Lower leg skin (tissue), 4 donors: ENCODE data around the gene F10. TPM values are rescaled to one million over a fixed set of nuclear protein-coding genes. Genes with fewer than 3 reads are reported as not detected.

Source experiments
- DNase-seq, 2 donors: peaks; one replicate each; pipeline ENCODE4 v3.0.0-alpha.2; 2019; ENCODE audit warnings: low spot score in 2 of 2
- H3K4me3 ChIP-seq: fragments of 200-600 bp; sonication (generic); 2 replicates; pipeline ENCODE4 v1.5.1; 2017; ENCODE audit warnings: mild to moderate bottlenecking, low read depth; ENCODE audit not compliant: poor library complexity, severe bottlenecking
- POLR2A ChIP-seq, 2 donors: fragments of 450-650 bp; IDR thresholded peaks; one replicate each; pipeline ENCODE4 v1.6.1; 2016 to 2017; ENCODE audit warnings: antibody characterized with exemption in 2 of 2, mild to moderate bottlenecking in 1 of 2, moderate library complexity in 1 of 2
- WGBS, 2 donors: methylation state at CpG; one replicate each; pipeline ENCODE4 v1.1.5; 2018; 5-methylcytosine and 5-hydroxymethylcytosine counted together
- intact Hi-C: fragments of 100-400 bp; cut with DNase I; formaldehyde crosslinking; loops from one replicate; pipeline ENCODE4 v1.15.0; 2023; ENCODE audit warnings: low total_unique reads
- total RNA-seq, 4 donors: library from RNA; depleted of rRNA; stranded (reverse); fragments of >200 nt; gene quantifications; one replicate each; pipeline ENCODE4 v1.1.0, GENCODE V29; 2016
- TF ChIP-seq, protein P1 (sequence below), 3 donors: fragments of 450-650 bp; IDR thresholded peaks; one replicate each; pipeline ENCODE4 v1.5.1; 2016; ENCODE audit warnings: antibody characterized with exemption in 3 of 3, mild to moderate bottlenecking in 3 of 3, moderate library complexity in 2 of 3

Gene F10
- total RNA-seq, 4 donors from 2014 or later, result 6.5 to 31.0 (median 9.3) TPM

DNA sequence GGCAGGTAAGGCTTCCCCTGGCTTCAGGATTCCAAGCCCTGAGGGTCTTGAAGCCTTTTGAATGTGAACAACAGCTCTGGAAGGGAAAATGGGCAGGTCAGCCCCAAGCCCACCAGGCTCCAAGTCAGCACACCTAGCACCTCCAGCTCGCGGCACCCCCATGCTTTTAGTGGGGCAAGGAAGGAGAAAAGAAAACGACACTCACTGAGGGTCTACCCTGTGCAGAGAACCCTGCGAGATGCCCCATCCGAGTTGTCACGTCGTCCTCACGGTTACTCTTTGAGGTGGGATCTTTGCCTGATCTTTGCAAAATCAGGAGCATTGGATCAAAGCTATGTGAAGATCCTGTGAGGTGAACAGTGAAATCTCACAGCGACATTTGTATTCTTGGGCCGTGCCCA lies 5.7 kb upstream of the F10 start:
- DNase-seq, result peak in 1 of 2 donors; percentile 57
- intact Hi-C loops, result no loop called here
- H3K4me3 ChIP-seq, result no peak overlapping the region
- 82 to 87% methylated on average over 10 of the region's 10 CpGs for WGBS, 2 donors
- TF ChIP-seq, protein P1, sequence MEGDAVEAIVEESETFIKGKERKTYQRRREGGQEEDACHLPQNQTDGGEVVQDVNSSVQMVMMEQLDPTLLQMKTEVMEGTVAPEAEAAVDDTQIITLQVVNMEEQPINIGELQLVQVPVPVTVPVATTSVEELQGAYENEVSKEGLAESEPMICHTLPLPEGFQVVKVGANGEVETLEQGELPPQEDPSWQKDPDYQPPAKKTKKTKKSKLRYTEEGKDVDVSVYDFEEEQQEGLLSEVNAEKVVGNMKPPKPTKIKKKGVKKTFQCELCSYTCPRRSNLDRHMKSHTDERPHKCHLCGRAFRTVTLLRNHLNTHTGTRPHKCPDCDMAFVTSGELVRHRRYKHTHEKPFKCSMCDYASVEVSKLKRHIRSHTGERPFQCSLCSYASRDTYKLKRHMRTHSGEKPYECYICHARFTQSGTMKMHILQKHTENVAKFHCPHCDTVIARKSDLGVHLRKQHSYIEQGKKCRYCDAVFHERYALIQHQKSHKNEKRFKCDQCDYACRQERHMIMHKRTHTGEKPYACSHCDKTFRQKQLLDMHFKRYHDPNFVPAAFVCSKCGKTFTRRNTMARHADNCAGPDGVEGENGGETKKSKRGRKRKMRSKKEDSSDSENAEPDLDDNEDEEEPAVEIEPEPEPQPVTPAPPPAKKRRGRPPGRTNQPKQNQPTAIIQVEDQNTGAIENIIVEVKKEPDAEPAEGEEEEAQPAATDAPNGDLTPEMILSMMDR (IDR thresholded peaks at IDR 0.05), result no peak
- no peak for TF ChIP-seq POLR2A (IDR thresholded peaks at IDR 0.05)

DNA sequence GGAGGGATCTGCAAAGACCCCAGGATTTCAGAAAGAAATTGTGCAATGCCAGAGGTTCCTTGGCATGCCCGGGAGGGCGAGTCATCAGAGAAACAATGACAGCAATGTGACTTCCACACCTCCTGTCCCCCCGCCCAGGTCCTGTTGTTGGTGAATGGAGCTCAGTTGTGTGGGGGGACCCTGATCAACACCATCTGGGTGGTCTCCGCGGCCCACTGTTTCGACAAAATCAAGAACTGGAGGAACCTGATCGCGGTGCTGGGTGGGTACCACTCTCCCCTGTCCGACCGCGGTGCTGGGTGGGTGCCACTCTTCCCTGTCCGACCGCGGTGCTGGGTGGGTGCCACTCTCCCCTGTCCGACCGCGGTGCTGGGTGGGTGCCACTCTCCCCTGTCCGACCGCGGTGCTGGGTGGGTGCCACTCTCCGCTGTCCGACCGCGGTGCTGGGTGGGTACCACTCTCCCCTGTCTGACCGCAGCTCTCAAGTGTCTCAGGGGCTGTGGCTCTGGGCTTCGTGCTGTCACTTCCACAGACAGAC lies 5.2 kb upstream of the F10 start:
- 81 to 90% methylated on average over 23 to 25 of the region's 26 CpGs for WGBS, 2 donors
- peak in 1 of 2 donors; percentile 74 for DNase-seq
- TF ChIP-seq, protein P1 (IDR thresholded peaks at IDR 0.05), result no peak
- TF ChIP-seq POLR2A (IDR thresholded peaks at IDR 0.05), result no peak
- intact Hi-C loops, result no loop called here
- H3K4me3 ChIP-seq, result no peak overlapping the region

DNA sequence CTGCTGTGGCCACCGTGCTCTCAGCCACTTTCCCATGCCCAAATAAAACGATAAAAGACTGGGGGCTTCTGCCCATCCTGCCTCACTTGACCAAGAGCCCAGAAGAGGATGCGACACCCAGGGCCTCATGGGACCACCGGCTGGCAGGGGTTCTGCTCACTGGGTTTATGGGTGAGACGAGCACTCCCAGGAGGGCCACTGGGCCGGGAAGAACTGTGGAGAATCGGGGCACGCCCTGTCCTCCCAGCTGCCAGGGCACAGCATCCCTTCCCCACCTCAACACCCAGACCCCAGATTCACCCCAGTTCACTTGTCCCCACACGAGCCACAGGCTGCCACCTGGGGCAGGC lies 4.7 kb upstream of the F10 start:
- DNase-seq, result peak in 1 of 2 donors; percentile 63
- H3K4me3 ChIP-seq, result no peak overlapping the region
- TF ChIP-seq, protein P1 (IDR thresholded peaks at IDR 0.05), result no peak
- TF ChIP-seq POLR2A (IDR thresholded peaks at IDR 0.05), result no peak
- intact Hi-C loops, result no loop called here
- 87 to 89% methylated on average over 8 to 9 of the region's 9 CpGs for WGBS, 2 donors

DNA sequence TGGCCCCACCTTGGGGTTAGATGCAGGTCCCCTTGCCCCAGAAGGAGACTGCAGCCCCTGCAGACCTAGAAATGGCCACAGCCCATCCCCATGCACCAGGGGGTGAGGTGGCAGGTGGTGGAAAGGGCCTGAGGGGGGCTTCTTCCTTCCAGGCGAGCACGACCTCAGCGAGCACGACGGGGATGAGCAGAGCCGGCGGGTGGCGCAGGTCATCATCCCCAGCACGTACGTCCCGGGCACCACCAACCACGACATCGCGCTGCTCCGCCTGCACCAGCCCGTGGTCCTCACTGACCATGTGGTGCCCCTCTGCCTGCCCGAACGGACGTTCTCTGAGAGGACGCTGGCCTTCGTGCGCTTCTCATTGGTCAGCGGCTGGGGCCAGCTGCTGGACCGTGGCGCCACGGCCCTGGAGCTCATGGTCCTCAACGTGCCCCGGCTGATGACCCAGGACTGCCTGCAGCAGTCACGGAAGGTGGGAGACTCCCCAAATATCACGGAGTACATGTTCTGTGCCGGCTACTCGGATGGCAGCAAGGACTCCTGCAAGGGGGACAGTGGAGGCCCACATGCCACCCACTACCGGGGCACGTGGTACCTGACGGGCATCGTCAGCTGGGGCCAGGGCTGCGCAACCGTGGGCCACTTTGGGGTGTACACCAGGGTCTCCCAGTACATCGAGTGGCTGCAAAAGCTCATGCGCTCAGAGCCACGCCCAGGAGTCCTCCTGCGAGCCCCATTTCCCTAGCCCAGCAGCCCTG lies 4.2 kb upstream of the F10 start:
- intact Hi-C loops, result no loop called here
- TF ChIP-seq POLR2A (IDR thresholded peaks at IDR 0.05), result no peak
- TF ChIP-seq, protein P1 (IDR thresholded peaks at IDR 0.05), result no peak
- peak in 1 of 2 donors; percentile 76 for DNase-seq
- 92 to 93% methylated on average over 26 to 36 of the region's 42 CpGs for WGBS, 2 donors
- H3K4me3 ChIP-seq, result no peak overlapping the region

DNA sequence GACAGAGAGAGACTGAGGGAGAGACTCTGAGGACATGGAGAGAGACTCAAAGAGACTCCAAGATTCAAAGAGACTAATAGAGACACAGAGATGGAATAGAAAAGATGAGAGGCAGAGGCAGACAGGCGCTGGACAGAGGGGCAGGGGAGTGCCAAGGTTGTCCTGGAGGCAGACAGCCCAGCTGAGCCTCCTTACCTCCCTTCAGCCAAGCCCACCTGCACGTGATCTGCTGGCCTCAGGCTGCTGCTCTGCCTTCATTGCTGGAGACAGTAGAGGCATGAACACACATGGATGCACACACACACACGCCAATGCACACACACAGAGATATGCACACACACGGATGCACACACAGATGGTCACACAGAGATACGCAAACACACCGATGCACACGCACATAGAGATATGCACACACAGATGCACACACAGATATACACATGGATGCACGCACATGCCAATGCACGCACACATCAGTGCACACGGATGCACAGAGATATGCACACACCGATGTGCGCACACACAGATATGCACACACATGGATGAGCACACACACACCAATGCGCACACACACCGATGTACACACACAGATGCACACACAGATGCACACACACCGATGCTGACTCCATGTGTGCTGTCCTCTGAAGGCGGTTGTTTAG lies 3.3 kb upstream of the F10 start:
- peak in 1 of 2 donors; percentile 17 for DNase-seq
- intact Hi-C loops, result no loop called here
- no peak overlapping the region for H3K4me3 ChIP-seq
- WGBS, 2 donors, result 87 to 95% methylated on average over 16 of the region's 16 CpGs
- TF ChIP-seq, protein P1 (IDR thresholded peaks at IDR 0.05), result no peak
- no peak for TF ChIP-seq POLR2A (IDR thresholded peaks at IDR 0.05)
